Measurements from ENCODE around the gene TFEB. TPM values are rescaled to one million over a fixed set of nuclear protein-coding genes. Genes with fewer than 3 reads are reported as not detected.

The TFEB gene
- total and polyA plus RNA-seq, 10 of the 15 experiments (the other 5 are each of a cell fraction or from before 2014, with no cell fraction given): 0.84 to 108 (median 60.8) TPM

DNA sequence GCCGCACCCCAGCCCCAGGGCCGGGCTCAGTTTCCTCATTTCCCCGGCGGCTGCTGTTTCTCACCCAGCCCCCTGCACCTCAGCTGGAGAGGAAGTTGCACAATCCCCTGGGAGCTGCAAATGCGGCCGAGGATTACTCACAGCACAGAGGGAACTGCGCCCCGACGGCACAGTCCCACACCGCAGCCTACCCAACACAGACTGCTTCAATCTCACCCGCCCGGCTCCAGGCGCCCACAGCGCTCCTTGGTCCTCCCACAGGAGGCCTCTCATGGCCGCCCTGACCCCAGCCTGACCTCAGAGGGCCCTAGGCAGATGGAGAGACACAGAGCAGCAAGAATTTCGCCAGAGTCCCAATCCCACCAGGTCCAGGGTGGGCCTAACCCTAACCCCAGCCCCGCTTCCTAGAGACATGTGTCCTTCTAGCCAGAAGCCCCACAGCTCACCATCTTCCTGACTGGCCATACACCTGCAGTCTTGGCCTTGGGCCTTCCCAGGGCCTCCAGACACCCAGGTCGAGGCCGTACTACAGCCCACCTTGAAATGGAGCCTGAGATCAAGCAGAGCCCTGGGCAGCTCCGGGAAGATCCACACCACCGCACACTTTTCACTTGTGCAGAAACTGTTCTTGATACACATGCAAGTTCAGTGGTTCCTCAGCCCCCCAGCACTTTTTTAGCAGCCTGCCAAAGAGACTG is 11.7 kb downstream of the TFEB start (continued):
- no peak for TF ChIP-seq SREBF2 (IDR thresholded peaks at IDR 0.05; ENCODE audit: low read length)
- no peak; the same call in 1 of the 2 replicates for TF ChIP-seq RCOR1 (conservative IDR thresholded peaks at IDR 0.05; ENCODE audit: low read depth, low read length)
- TF ChIP-seq HDGF (IDR thresholded peaks at IDR 0.05): no peak; the same call in 1 of the 2 replicates
- peak; percentile 88 for TF ChIP-seq CHD2 (IDR thresholded peaks at IDR 0.05; ENCODE audit: borderline replicate concordance, low read depth, low read length)
- TF ChIP-seq, protein P1, sequence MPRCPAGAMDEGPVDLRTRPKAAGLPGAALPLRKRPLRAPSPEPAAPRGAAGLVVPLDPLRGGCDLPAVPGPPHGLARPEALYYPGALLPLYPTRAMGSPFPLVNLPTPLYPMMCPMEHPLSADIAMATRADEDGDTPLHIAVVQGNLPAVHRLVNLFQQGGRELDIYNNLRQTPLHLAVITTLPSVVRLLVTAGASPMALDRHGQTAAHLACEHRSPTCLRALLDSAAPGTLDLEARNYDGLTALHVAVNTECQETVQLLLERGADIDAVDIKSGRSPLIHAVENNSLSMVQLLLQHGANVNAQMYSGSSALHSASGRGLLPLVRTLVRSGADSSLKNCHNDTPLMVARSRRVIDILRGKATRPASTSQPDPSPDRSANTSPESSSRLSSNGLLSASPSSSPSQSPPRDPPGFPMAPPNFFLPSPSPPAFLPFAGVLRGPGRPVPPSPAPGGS (IDR thresholded peaks at IDR 0.05; ENCODE audit: borderline replicate concordance, insufficient read depth, low read depth, low read length, poor library complexity, severe bottlenecking): peak; percentile 98

DNA sequence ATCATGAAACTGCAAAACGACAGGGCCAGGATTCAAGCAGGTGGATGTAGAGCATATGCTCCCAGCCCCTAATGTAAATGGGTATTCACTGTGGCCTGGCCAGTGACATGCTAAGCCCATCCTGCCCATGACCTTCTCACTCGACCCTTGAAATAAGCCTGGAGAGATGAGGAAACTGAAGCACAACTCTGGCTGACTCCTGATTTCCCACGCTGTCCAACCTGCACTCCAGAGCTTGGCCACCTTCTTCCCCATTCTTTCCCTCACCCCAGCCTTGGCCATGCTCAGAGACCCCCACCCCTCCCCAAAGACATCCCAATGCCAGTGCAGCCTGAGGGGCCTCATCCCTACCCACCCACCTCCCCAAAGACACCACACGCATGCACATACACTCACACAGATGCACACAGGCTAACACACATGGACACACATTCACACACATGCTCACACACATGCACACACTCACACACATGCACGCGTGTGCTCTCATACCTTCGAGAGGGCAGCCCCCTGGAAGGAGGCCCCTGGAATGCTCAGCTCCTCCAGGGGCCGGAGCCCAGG is 12.4 kb downstream of the TFEB start:
- no peaks in the 10 kb centered on the region for H3K9me3 ChIP-seq (replicated peaks; ENCODE audit: control insufficient read depth, insufficient read depth, low read length)
- ChIA-PET POLR2A (interaction anchor here (0.5 to 13.0 kb wide), 5 partner anchors 8 to 389 kb away, joined by 7 to 293 read pairs (median 24); partner anchors contain the start of gene TFEB), SMC1A (ENCODE audit: uncharacterized antibody, unreplicated experiment) (interaction anchor here (0.7 to 6.4 kb wide), 6 partner anchors 8 to 389 kb away, joined by 3 to 101 read pairs (median 8); no protein-coding TSS in a partner anchor), CTCF (interaction anchor here (0.8 to 6.9 kb wide), 6 partner anchors 10 to 40 kb away, joined by 3 to 84 read pairs (median 8); partner anchors contain the start of gene TFEB), RAD21 (ENCODE audit: unreplicated experiment) (interaction anchor here (1.0 to 14.4 kb wide), 7 partner anchors 7 to 389 kb away, joined by 4 to 300 read pairs (median 17); no protein-coding TSS in a partner anchor)
- H3K27me3 ChIP-seq (replicated peaks in 1 of 2; ENCODE audit: control insufficient read depth in 2 of 2, insufficient read depth in 2 of 2, low read length in 1 of 2): no peaks in the 10 kb centered on the region
- H3K4me1 ChIP-seq (ENCODE audit: control insufficient read depth, insufficient read depth, low read length): peaks cover 76% of the 10 kb centered on the region
- FAIRE-seq: no peak
- H3K9ac ChIP-seq (ENCODE audit: control insufficient read depth, insufficient read depth, low read length): peak overlapping the region; percentile 91
- peaks cover 2% of the 10 kb centered on the region; the same call in 1 of the 2 replicates for H4K20me1 ChIP-seq (ENCODE audit: control insufficient read depth, insufficient read depth)
- H3K4me3 ChIP-seq: peak overlapping the region; percentile 81
- peak; percentile 98 for TF ChIP-seq HDGF (IDR thresholded peaks at IDR 0.05)
- TF ChIP-seq MTA3 (IDR thresholded peaks at IDR 0.05; ENCODE audit: borderline replicate concordance, low read length): 0 out of 2 replicates have a peak, but pooled peaks have one; percentile 60
- TF ChIP-seq EZH2 (IDR thresholded peaks at IDR 0.05; ENCODE audit: borderline replicate concordance, control insufficient read depth, low read depth, low read length): no peak
- no peak for TF ChIP-seq ETV6 (conservative IDR thresholded peaks at IDR 0.05 in 1 of 2, IDR thresholded peaks at IDR 0.05 in 1 of 2; ENCODE audit: borderline replicate concordance in 1 of 2, low read depth in 1 of 2)
- no peak for TF ChIP-seq EP300 (IDR thresholded peaks at IDR 0.05; ENCODE audit: borderline replicate concordance in 1 of 2, control insufficient read depth in 1 of 2, low read depth in 2 of 2, low read length in 2 of 2)
- no peak for TF ChIP-seq ZNF622 (IDR thresholded peaks at IDR 0.05)
- TF ChIP-seq, protein P2, sequence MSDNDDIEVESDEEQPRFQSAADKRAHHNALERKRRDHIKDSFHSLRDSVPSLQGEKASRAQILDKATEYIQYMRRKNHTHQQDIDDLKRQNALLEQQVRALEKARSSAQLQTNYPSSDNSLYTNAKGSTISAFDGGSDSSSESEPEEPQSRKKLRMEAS (IDR thresholded peaks at IDR 0.05; ENCODE audit: low read depth, low read length): peak; percentile 25; the same call in 1 of the 2 replicates
- 0 out of 2 replicates have a peak, but pooled peaks have one; percentile 43 for TF ChIP-seq CHD1 (IDR thresholded peaks at IDR 0.05; ENCODE audit: low read depth, low read length)
- TF ChIP-seq, protein P3, sequence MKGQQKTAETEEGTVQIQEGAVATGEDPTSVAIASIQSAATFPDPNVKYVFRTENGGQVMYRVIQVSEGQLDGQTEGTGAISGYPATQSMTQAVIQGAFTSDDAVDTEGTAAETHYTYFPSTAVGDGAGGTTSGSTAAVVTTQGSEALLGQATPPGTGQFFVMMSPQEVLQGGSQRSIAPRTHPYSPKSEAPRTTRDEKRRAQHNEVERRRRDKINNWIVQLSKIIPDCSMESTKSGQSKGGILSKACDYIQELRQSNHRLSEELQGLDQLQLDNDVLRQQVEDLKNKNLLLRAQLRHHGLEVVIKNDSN (IDR thresholded peaks at IDR 0.05; ENCODE audit: borderline replicate concordance, extremely low read length, insufficient read depth, low read depth, low read length): no peak
- 0 out of 2 replicates have a peak, but pooled peaks have one; percentile 59 for TF ChIP-seq WRNIP1 (IDR thresholded peaks at IDR 0.05; ENCODE audit: borderline replicate concordance, low read depth, low read length)
- TF ChIP-seq POLR2AphosphoS5 (IDR thresholded peaks at IDR 0.05; ENCODE audit: low read length): peak; percentile 9; the same call in 1 of the 2 replicates
- TF ChIP-seq POLR2AphosphoS2 (IDR thresholded peaks at IDR 0.05; ENCODE audit: low read depth, low read length): peak; percentile 15; the same call in 1 of the 2 replicates
- TF ChIP-seq SMAD1 (IDR thresholded peaks at IDR 0.05; ENCODE audit: low read depth, partially characterized antibody): no peak
- peaks cover 100% of the 10 kb centered on the region for H3K79me2 ChIP-seq (ENCODE audit: control insufficient read depth, insufficient read depth, low read length)
- no peak for DNase-seq (ENCODE audit: low read depth, low spot score)
- in situ Hi-C loops (cut with MboI): no loop called here
- peak overlapping the region; percentile 97 for H3K27ac ChIP-seq (ENCODE audit: control insufficient read depth, insufficient read depth)
- intact Hi-C loops (cut with micrococcal nuclease; ENCODE audit: unreplicated experiment): loop anchor here (1.0 kb wide), 2 partner anchors 9 to 10 kb away; no protein-coding TSS in a partner anchor
- WGBS (ENCODE audit: insufficient coverage, insufficient replicate concordance, low lambda C conversion rate, missing lambda C conversion rate): under 1% methylated on average over 8 of the region's 8 CpGs
- BruUV-seq (replicated peaks): no TSS peak
- ATAC-seq: peak; percentile 13
- peaks cover under 1 to 10% of the 10 kb centered on the region in 2 experiments; a peak in 3 of 4 replicates for H3K36me3 ChIP-seq (ENCODE audit: control insufficient read depth in 2 of 2, insufficient read depth in 2 of 2, low read length in 1 of 2)
- H3K4me2 ChIP-seq (ENCODE audit: control insufficient read depth, insufficient read depth): peak overlapping the region; percentile 99
- H2AFZ ChIP-seq (ENCODE audit: control insufficient read depth, low read depth, low read length): no peak overlapping the region

Measured in GM12878 (cell line).